ENCODE measurements around the gene MAS1. TPM values are rescaled to one million over a fixed set of nuclear protein-coding genes. Genes with fewer than 3 reads are reported as not detected.

The MAS1 gene
- total RNA-seq, 2 donors from 2014 or later: not detected

DNA sequence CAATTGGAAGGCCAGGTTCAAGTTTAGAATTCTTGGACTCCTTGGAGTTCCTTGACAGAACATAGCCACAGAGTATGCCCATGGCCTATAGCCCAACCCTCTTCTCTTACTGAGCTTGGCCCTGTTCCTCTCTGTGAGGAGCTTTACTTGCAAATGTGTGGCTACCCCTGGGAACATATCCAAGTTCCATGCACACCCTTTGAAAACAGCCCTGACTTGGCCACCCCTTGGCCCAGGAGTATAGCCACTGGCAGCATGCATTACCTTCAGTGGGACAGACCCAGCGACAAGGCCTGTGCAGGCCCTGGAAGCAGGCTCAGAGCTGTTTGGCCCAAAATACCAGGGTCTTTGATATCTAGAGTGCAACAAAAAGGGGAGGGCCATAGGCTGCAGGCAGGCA lies 19.5 kb upstream of the MAS1 start:
- Histone ChIP-seq H3K36me3 (replicated peaks in 1 of 2; ENCODE audit: insufficient read depth in 1 of 2, low read depth in 2 of 2) (no peaks in the 10 kb centered on the region), H3K9me3 (no peaks in the 10 kb centered on the region), H3K4me3 (no peak overlapping the region), H3K4me1 (no peaks in the 10 kb centered on the region), H3K27ac (no peak overlapping the region), H3K27me3 (no peaks in the 10 kb centered on the region)
- no peak for ATAC-seq
- peak in 2 of 4 donors; percentile 21 to 46 for DNase-seq
- 75% methylated on average over 1 of the region's 1 CpG; no CpG with 5 or more reads in 1 of the 2 donors for WGBS, 2 donors
- intact Hi-C loops (cut with DNase I): no loop called here
- TF ChIP-seq POLR2A (IDR thresholded peaks at IDR 0.05): no peak
- TF ChIP-seq, protein P1, sequence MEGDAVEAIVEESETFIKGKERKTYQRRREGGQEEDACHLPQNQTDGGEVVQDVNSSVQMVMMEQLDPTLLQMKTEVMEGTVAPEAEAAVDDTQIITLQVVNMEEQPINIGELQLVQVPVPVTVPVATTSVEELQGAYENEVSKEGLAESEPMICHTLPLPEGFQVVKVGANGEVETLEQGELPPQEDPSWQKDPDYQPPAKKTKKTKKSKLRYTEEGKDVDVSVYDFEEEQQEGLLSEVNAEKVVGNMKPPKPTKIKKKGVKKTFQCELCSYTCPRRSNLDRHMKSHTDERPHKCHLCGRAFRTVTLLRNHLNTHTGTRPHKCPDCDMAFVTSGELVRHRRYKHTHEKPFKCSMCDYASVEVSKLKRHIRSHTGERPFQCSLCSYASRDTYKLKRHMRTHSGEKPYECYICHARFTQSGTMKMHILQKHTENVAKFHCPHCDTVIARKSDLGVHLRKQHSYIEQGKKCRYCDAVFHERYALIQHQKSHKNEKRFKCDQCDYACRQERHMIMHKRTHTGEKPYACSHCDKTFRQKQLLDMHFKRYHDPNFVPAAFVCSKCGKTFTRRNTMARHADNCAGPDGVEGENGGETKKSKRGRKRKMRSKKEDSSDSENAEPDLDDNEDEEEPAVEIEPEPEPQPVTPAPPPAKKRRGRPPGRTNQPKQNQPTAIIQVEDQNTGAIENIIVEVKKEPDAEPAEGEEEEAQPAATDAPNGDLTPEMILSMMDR (IDR thresholded peaks at IDR 0.05): no peak

DNA sequence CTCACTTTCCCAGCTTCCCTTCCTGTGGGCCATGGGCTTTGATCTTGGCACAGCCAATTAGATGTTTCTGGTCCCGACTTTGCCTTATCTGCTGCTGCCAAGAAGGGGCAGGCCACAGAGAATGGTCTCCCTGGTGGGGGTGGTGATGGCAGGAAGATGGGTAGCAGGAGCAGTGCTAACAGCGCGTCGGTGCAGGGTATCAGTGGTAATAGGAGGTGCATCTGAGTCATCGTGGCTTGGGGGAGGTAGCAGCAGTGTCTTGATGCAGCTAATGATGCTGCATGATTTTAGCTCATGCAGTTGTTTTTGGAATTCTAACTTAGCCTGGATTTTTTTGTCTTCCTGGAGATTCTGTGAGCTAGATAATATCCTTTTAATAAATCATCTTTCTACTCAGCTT lies 18.9 kb upstream of the MAS1 start:
- no peak for ATAC-seq
- DNase-seq: no peak
- Histone ChIP-seq H3K9me3 (no peaks in the 10 kb centered on the region), H3K36me3 (replicated peaks in 1 of 2; ENCODE audit: insufficient read depth in 1 of 2, low read depth in 2 of 2) (no peaks in the 10 kb centered on the region), H3K4me3 (no peak overlapping the region), H3K4me1 (no peaks in the 10 kb centered on the region), H3K27me3 (no peaks in the 10 kb centered on the region), H3K27ac (no peak overlapping the region)
- 74 to 86% methylated on average over 5 of the region's 5 CpGs for WGBS, 2 donors
- TF ChIP-seq, protein P1 (IDR thresholded peaks at IDR 0.05): no peak
- no peak for TF ChIP-seq POLR2A (IDR thresholded peaks at IDR 0.05)
- intact Hi-C loops (cut with DNase I): no loop called here

DNA sequence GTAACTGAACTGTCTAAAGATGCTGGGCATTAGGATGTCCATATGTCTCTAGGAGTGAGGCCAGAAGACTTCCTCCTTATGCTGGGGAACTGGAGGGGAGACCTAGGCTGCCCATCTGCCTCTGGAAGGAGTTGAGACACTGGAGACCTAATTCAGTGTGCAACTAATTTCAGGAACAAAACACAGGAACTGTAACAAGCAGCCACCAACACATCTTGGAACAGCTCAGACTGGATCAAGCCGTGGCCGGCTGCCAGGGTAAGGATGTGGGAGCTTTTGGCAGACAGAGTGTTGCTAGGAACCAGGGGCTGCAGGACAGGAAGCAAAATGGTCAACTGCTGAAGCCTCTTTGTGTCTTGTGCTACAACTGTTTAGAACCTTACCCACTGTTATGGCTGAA lies 16.4 kb upstream of the MAS1 start:
- Histone ChIP-seq H3K27ac (no peak overlapping the region), H3K4me3 (no peak overlapping the region), H3K9me3 (no peaks in the 10 kb centered on the region), H3K4me1 (no peaks in the 10 kb centered on the region), H3K36me3 (replicated peaks in 1 of 2; ENCODE audit: insufficient read depth in 1 of 2, low read depth in 2 of 2) (no peaks in the 10 kb centered on the region), H3K27me3 (no peaks in the 10 kb centered on the region)
- intact Hi-C loops (cut with DNase I): no loop called here
- ATAC-seq (no peak), DNase-seq (peak in 3 of 4 donors; percentile 10 to 49 (median 38))
- no peak for TF ChIP-seq POLR2A (IDR thresholded peaks at IDR 0.05)
- TF ChIP-seq, protein P1 (IDR thresholded peaks at IDR 0.05): no peak
- WGBS, 2 donors: 32 to 51% methylated on average over 2 of the region's 2 CpGs

DNA sequence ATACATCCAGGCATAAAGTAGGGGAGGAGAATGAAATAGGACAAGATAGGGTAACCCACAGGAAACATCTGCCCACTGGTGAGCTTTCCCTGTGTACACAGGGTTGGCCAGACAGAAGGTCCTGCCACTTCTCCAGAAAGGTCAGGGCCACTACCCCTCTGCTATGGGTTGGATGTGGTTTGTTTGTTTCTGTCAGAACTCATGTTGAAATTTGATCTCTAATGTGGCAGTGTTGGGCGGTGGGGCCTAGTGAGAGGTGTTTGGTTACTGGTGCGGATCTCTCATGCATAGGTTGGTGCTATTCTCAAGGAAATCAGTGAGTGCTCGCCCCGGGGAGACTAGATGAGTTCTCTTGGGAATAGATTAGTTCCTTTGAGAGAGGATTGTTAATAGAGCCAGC lies 15.6 kb upstream of the MAS1 start:
- intact Hi-C loops (cut with DNase I): no loop called here
- no peaks in the 10 kb centered on the region for H3K9me3 ChIP-seq
- no peak overlapping the region for H3K4me3 ChIP-seq
- 71 to 74% methylated on average over 4 of the region's 4 CpGs for WGBS, 2 donors
- no peaks in the 10 kb centered on the region for H3K36me3 ChIP-seq (replicated peaks in 1 of 2; ENCODE audit: insufficient read depth in 1 of 2, low read depth in 2 of 2)
- H3K27me3 ChIP-seq: no peaks in the 10 kb centered on the region
- H3K27ac ChIP-seq: no peak overlapping the region
- ATAC-seq (no peak), DNase-seq (peak in 1 of 4 donors; percentile 23)
- TF ChIP-seq, protein P1 (IDR thresholded peaks at IDR 0.05): no peak
- TF ChIP-seq POLR2A (IDR thresholded peaks at IDR 0.05): no peak
- no peaks in the 10 kb centered on the region for H3K4me1 ChIP-seq

DNA sequence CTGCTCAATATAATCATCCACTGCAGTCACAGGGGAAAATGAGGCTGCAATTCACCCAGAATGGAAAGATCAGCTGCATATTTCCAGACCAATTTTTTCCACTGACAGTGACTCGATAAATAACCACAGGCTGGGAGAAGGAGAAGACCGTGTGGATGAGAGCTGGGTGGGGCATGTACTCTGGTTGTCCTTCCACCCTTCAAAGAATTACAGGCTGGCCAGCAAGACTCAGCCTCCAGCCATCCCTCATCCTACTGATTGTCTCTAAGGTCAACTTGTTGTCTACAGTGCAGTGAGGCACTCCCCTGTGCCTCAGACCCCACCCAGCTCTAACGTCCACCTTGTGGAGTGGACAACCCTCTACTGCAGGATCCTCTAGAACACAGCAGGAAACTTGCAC lies 14.5 kb upstream of the MAS1 start:
- WGBS, 2 donors: 90% methylated on average over 3 of the region's 3 CpGs
- ATAC-seq: no peak
- no peaks in the 10 kb centered on the region for H3K36me3 ChIP-seq (replicated peaks in 1 of 2; ENCODE audit: insufficient read depth in 1 of 2, low read depth in 2 of 2)
- TF ChIP-seq, protein P1 (IDR thresholded peaks at IDR 0.05): no peak
- no peak for TF ChIP-seq POLR2A (IDR thresholded peaks at IDR 0.05)
- H3K4me3 ChIP-seq: no peak overlapping the region
- H3K4me1 ChIP-seq: no peaks in the 10 kb centered on the region
- H3K9me3 ChIP-seq: no peaks in the 10 kb centered on the region
- intact Hi-C loops (cut with DNase I): no loop called here
- DNase-seq: no peak
- H3K27ac ChIP-seq: no peak overlapping the region
- no peaks in the 10 kb centered on the region for H3K27me3 ChIP-seq

Data from body of pancreas (tissue), 4 donors.